SH-SY5Y (cell line): Measurements from ENCODE around the gene USP20.

Source experiments
- GATA2 ChIP-seq: IDR thresholded peaks from 2 replicates; pipeline ENCODE4 v1.6.1; 2011; ENCODE audit warnings: mild to moderate bottlenecking, low read depth, low read length
- GATA3 ChIP-seq: IDR thresholded peaks from 2 replicates; pipeline ENCODE4 v1.6.1; 2011; ENCODE audit warnings: low read depth, mild to moderate bottlenecking, low read length, moderate library complexity

DNA sequence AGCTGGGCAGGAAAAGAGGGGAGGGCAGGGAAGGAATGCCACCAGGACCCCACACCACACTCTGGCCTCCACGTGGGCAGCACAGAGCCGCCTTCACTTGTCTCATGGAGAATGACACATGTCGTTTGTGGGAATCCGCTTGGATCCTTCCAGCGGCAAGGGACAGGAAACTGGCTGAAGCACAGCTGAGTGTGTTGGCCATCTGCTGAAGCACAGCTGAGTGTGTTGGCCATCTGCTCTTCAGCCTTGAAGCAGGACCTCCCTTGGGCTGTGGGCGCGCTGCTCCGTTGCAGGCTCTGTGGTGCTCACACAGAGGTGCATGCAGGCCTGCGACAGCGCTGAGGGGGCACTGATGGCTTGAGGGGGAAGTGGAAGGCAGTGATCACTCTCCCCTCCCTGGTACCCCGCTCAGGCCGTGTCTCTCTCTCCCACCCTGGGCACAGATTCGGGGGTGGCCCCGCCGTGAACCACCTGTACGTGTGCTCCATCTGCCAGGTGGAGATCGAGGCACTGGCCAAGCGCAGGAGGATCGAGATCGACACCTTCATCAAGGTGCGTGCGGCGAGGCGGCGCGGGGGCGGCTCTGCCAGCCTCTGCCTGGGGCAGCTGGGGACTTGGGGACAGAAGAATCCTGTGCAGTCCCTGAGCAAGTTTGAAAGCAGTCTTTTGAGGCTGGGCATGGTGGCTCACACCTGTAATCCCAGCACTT is 40.6 kb downstream of the USP20 start:
- no peak for TF ChIP-seq GATA2
- TF ChIP-seq GATA3 = no peak
